Amygdala (tissue), 56 donors: ENCODE data around the gene DNAH14.

Experiments used
- DNase-seq, 56 donors: peaks; one replicate each; lab custom pipeline; 2025; lab: John Stamatoyannopoulos, UW

Gene DNAH14

DNA sequence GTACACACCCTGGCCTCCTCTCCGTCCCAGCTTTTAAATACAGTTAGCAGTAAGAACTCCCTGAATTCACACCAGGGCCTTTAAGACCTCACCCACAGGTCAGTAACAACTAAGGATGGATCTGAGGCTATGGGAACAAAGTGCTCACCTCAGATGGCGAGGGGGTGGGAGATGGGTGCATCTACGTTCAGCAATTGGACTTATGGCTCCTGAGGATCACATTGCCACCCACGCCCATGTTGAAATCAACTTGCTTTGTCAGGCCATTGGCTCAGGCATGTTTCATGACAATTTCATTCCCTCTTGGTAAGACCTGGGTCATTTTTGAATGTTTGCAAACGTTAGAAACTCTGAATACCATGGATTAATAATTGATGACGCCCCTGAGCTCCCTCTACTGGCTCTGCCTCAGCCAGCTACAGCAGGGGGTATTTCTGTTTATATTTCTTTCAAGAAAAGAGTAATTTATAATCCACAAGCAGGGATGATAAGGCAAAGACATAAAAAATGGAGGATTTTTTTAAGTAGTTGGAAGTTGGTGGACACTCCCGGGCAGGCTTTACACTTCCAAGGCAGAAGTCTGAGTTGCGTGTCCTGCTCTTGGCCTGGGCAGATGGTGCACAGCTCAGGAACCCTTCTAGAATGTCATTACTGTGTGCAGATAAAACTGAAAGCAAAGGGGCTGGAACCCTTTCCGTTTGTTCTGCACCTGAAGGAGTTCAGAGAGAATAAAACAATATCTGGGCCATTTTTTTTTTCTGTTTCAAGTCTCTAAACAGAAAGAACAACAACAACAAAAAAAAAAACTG is 512.0 kb downstream of the DNAH14 start:
- no peak for DNase-seq

DNA sequence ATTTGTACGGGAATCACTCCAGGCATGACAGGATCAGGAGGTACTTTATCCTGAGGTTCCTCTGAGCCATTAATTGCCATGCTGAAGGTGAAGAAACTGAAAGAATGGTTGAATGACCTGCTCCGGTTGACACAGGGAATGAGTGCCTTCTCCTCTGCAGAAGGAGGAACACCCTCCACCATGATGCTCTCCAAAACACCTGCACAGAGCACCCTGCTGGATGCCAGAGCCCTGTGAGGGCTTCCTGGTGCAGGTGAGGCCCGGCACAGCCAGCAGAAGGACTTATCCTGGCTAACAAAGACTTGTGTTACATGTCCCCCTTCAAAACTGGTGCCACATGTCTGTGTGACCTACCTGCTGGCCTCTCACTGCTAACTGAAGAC is 512.6 kb downstream of the DNAH14 start:
- no peak for DNase-seq

DNA sequence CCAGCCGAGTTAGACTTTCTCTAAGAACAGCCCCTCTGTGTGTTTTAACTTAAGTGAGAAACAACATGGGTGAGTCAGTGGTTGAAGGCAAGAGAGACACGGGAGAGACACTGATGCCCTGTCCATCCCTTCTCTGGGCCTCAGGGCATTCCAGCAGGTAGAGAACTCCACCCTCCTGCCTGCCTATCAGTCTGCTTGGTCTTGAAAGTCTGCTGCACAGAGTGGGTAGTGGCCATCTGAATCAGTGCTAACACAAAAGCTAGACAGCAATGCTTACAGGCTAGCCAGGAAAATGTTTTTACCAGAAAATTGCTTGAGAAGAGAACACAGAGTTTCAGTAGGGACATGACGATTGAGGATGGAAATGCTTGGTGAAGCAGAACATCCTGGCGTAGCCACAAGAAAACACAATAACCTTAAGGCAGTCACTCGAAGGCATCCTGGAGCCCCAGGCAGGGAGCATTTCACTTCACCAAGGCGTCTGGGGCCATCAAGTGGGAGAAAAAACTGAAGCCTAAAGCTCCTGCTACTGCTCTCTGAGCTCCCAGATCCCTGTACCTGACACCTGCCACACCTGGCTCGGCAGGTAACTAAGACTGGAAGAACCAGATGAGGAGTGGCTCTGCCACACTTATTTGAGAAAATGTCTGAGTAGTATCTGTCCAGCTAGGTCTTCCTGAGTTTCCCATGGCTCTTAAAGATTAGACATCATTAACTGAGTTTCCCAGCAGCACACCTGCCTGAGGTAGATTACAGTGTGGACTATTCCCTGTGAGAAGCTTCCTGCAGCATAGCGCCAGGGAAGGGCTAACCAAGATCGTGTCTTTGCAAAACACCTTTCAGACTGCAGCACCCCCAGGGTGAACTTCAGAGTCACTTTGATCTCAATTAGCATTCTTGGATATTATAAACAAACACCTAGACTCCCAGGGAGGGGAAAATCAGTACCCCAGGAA is 516.4 kb downstream of the DNAH14 start:
- no peak for DNase-seq

DNA sequence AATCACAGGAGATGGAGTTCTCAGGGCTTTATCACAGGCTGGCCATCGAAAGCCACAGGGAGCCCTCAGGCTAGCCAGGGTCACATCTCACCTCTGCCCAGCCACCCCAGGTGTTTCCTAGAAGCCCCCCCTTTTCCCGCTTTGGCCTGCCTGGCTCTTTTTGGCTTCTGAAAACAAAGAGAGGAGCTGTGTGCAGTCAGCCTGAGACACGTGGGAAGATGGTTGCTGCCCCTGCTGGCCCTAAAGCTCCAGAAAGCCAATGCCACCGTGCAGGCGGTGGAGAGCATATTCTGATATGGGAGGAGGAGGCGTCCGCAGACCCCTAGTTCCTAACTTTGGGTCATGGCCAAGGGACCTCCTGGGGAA is 517.1 kb downstream of the DNAH14 start:
- DNase-seq, result peak in 1 of 56 donors; percentile 3

DNA sequence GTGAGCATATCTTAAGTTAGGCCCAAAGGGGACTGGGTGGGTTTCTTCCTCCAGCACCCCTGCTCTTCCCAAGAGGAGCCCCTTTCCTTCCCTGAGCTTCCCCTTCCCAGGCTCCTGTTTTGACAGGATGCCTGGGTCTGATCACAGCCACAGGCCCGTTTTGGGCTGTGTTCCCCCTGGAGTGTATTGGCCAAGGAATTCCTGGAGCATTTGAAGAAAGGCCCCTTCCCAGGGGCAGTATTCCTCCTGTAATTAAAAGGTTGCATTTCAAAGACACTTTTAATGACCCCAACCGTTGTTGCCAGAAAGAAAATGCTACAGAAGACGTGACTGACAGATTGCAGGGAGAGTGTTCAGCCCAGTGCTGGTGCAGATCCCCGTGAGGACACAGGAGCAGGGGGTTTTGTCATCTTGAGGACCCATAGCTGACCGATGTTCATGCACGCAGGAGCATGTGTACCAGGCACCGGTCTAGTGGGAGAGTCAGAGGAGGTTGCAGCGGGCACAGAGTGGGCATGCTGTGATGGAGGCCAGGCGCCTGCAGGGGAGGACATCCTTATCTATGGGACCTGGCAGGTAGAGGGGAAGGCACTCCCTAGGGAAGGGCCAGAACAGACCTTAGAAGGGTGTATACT is 517.6 kb downstream of the DNAH14 start:
- DNase-seq, result no peak

DNA sequence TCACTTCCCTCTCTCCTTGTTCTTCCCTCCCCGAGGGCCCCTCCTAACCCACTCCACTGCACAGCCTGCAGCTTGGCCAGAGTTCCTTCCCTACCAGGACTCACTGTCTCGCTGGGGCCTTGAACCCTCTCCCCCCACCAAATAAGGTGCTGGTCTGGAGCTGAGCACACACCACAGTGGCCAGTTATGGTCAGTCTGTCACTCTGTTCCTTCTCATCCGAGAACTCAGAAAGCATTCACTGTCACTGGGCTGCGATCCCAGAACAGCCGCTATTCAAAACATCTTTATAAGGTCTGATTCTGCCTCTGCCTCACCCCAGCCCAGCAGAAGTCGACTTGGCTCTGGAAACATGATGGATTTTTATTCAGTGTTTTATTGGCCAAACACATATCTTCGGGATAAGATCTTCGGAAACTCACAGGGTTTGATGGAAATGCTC is 518.2 kb downstream of the DNAH14 start:
- DNase-seq, result peak in 36 of 56 donors; percentile 9 to 73 (median 42)

DNA sequence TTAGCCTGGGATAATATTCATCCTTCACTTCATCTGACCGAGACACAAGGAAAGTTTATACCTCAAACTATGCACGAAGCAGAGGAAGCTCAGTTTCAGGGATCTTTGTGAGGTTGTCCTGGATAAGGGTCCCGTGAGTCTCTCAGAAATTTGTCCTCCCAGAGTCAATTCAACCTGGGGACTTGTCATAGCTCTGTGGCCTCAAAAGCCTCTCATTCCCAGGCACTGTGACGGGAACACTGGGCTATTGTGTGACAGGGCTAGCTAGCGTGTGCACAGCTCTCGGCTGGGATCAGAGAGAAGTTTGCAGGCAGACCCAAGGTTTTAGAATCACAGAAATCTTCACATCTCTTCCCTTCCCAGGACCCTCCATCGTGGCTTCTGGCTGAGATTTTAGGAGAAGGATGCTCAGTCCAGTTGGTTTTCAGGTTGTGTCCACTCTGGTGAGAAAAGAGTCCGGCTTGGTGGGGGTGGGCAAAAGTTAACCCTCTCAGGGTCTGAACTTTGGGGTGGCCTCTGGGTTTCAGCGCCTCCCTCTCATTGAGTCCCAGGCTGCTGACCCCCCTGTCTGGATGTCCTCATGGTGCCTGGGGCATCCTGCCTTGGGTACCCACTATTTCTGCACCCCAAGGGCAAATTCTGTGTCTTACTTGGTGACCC is 518.8 kb downstream of the DNAH14 start:
- DNase-seq, result peak in 30 of 56 donors; percentile 8 to 75 (median 44)
